H9 (cell line): ENCODE data around the gene CCDC70. TPM values are rescaled to one million over a fixed set of nuclear protein-coding genes. Genes with fewer than 3 reads are reported as not detected.

Experiments
- DNase-seq: peaks from one replicate; pipeline ENCODE4 v3.0.0-alpha.2; 2017
- H2AFZ ChIP-seq: one replicate; pipeline ENCODE4 v1.6.1; 2013; ENCODE audit warnings: mild to moderate bottlenecking, low read length, control low read depth, moderate library complexity
- H2AK5ac ChIP-seq: 2 replicates; pipeline ENCODE4 v1.6.1; 2013; ENCODE audit warnings: low read length, control low read depth, mixed read lengths; ENCODE audit not compliant: insufficient read length
- H2BK120ac ChIP-seq: one replicate; pipeline ENCODE4 v1.6.1; 2013; ENCODE audit warnings: low read depth, mild to moderate bottlenecking, low read length, control low read depth, inconsistent platforms; ENCODE audit not compliant: poor library complexity, severe bottlenecking
- H2BK12ac ChIP-seq: 2 replicates; pipeline ENCODE4 v1.6.1; 2013; ENCODE audit warnings: low read length, control low read depth, mixed read lengths, low read depth; ENCODE audit not compliant: insufficient read length
- H2BK15ac ChIP-seq: 2 replicates; pipeline ENCODE4 v1.6.1; 2013; ENCODE audit warnings: low read depth, low read length, control low read depth
- H2BK20ac ChIP-seq: one replicate; pipeline ENCODE4 v1.6.1; 2013; ENCODE audit warnings: low read depth, mild to moderate bottlenecking, low read length, control low read depth, inconsistent platforms; ENCODE audit not compliant: poor library complexity, severe bottlenecking
- H2BK5ac ChIP-seq: 2 replicates; pipeline ENCODE4 v1.6.1; 2013; ENCODE audit warnings: low read length, control low read depth, mixed read lengths; ENCODE audit not compliant: insufficient read length
- H3K14ac ChIP-seq: 2 replicates; pipeline ENCODE4 v1.6.1; 2013; ENCODE audit warnings: low read length, control low read depth; ENCODE audit not compliant: insufficient read depth
- H3K18ac ChIP-seq: 2 replicates; pipeline ENCODE4 v1.6.1; 2013; ENCODE audit warnings: low read depth, mild to moderate bottlenecking, mixed read lengths, low read length, control low read depth; ENCODE audit not compliant: insufficient read length
- H3K23ac ChIP-seq: 2 replicates; pipeline ENCODE4 v1.6.1; 2013; ENCODE audit warnings: low read length, control low read depth, mixed read lengths, low read depth; ENCODE audit not compliant: insufficient read length
- H3K23me2 ChIP-seq: 2 replicates; pipeline ENCODE4 v1.6.1; 2013; ENCODE audit warnings: low read depth, mild to moderate bottlenecking, mixed read lengths, low read length, control low read depth; ENCODE audit not compliant: insufficient read length, poor library complexity, severe bottlenecking
- H3K27ac ChIP-seq: 2 replicates; pipeline ENCODE4 v1.5.1; 2013; ENCODE audit warnings: low read length, control low read depth, mixed read lengths, low read depth; ENCODE audit not compliant: insufficient read length
- H3K27me3 ChIP-seq: 2 replicates; pipeline ENCODE4 v1.6.1; 2013; ENCODE audit warnings: low read length, control low read depth, inconsistent platforms; ENCODE audit not compliant: insufficient read depth
- H3K4ac ChIP-seq: 2 replicates; pipeline ENCODE4 v1.6.1; 2013; ENCODE audit warnings: low read depth, mild to moderate bottlenecking, control low read depth, inconsistent platforms, low read length, moderate library complexity
- H3K4me1 ChIP-seq: 2 replicates; pipeline ENCODE4 v1.6.1; 2013; ENCODE audit warnings: low read length, control low read depth, inconsistent platforms; ENCODE audit not compliant: insufficient read depth
- H3K4me2 ChIP-seq: 2 replicates; pipeline ENCODE4 v1.6.1; 2013; ENCODE audit warnings: low read length, control low read depth, mixed read lengths; ENCODE audit not compliant: insufficient read length, insufficient read depth
- H3K56ac ChIP-seq: 2 replicates; pipeline ENCODE4 v1.6.1; 2013; ENCODE audit warnings: low read depth, mild to moderate bottlenecking, mixed read lengths, low read length, control low read depth; ENCODE audit not compliant: insufficient read length
- H3K79me1 ChIP-seq: 2 replicates; pipeline ENCODE4 v1.6.1; 2013; ENCODE audit warnings: low read depth, mild to moderate bottlenecking, moderate library complexity, low read length, control low read depth, inconsistent platforms; ENCODE audit not compliant: insufficient read depth, poor library complexity, severe bottlenecking
- H3K79me2 ChIP-seq: 2 replicates; pipeline ENCODE4 v1.6.1; 2013; ENCODE audit warnings: low read length, control low read depth, inconsistent platforms; ENCODE audit not compliant: insufficient read depth
- H3K9ac ChIP-seq: 2 replicates; pipeline ENCODE4 v1.6.1; 2013; ENCODE audit warnings: low read length, control low read depth, mixed read lengths; ENCODE audit not compliant: insufficient read length; ENCODE audit errors: extremely low read depth
- H3K9me3 ChIP-seq: one replicate; pipeline ENCODE4 v1.6.1; 2013; ENCODE audit warnings: low read depth, low read length, inconsistent platforms; ENCODE audit not compliant: control insufficient read depth
- H3T11ph ChIP-seq: one replicate; pipeline ENCODE4 v1.6.1; 2013; ENCODE audit warnings: mild to moderate bottlenecking, low read length, control low read depth, inconsistent platforms
- H4K20me1 ChIP-seq: one replicate; pipeline ENCODE4 v1.6.1; 2013; ENCODE audit not compliant: control insufficient read depth, insufficient read length, insufficient read depth
- H4K5ac ChIP-seq: 2 replicates; pipeline ENCODE4 v1.6.1; 2013; ENCODE audit warnings: low read depth, mild to moderate bottlenecking, mixed read lengths, low read length, control low read depth; ENCODE audit not compliant: insufficient read length
- H4K8ac ChIP-seq: replicated peaks from 2 replicates; pipeline ENCODE4 v1.6.1; 2013; ENCODE audit warnings: low read length, control low read depth, mixed read lengths, low read depth; ENCODE audit not compliant: insufficient read length
- H4K91ac ChIP-seq: 2 replicates; pipeline ENCODE4 v1.6.1; 2013; ENCODE audit warnings: low read depth, mild to moderate bottlenecking, moderate library complexity, mixed read lengths, low read length, control low read depth; ENCODE audit not compliant: insufficient read length
- H3K27ac Mint-ChIP-seq, 3 experiments: 2 replicates in 2 of 3; 3 replicates in 1 of 3; pipeline ENCODE4 v1.8.0; 2020 to 2021; ENCODE audit warnings: mixed read lengths in 3 of 3, mild to moderate bottlenecking in 1 of 3, moderate library complexity in 1 of 3
- H3K27me3 Mint-ChIP-seq: 2 replicates; pipeline ENCODE4 v1.8.0; 2021; ENCODE audit warnings: low read depth, mild to moderate bottlenecking, moderate library complexity, mixed read lengths
- H3K36me3 Mint-ChIP-seq, 3 experiments: 2 replicates in 2 of 3; 3 replicates in 1 of 3; pipeline ENCODE4 v1.8.0; 2020 to 2021; ENCODE audit warnings: low read depth in 3 of 3, mixed read lengths in 3 of 3; ENCODE audit not compliant: insufficient read depth in 1 of 3
- H3K4me1 Mint-ChIP-seq, 2 experiments: 2 replicates each; pipeline ENCODE4 v1.8.0; 2020; ENCODE audit warnings: mixed read lengths in 2 of 2
- H3K4me3 Mint-ChIP-seq, 2 experiments: 2 replicates in 1 of 2; 3 replicates in 1 of 2; pipeline ENCODE4 v1.8.0; 2020 to 2021; ENCODE audit warnings: mild to moderate bottlenecking in 2 of 2, mixed read lengths in 2 of 2, moderate library complexity in 1 of 2
- H3K9me3 Mint-ChIP-seq, 2 experiments: 2 replicates in 1 of 2; 3 replicates in 1 of 2; pipeline ENCODE4 v1.8.0; 2020; ENCODE audit warnings: mild to moderate bottlenecking in 2 of 2, mixed read lengths in 2 of 2, moderate library complexity in 1 of 2
- WGBS: extraction: QIAGEN DNeasy Blood & Tissue Kit; methylation state at CpG from one replicate; pipeline ENCODE4 v1.1.7; 2013; ENCODE audit warnings: missing lambda C conversion rate, low lambda C conversion rate, mixed read lengths; ENCODE audit not compliant: insufficient read length; ENCODE audit errors: extremely low coverage; 5-methylcytosine and 5-hydroxymethylcytosine counted together
- total RNA-seq: library from RNA; stranded (reverse); gene quantifications from 2 replicates; pipeline ENCODE4 v1.2.1, GENCODE V29; 2021
- TF ChIP-seq, protein P1 (sequence below): fragments of 200-600 bp; sonication (generic); conservative IDR thresholded peaks from 3 replicates; pipeline ENCODE4 v1.8.0; 2021; ENCODE audit warnings: antibody characterized with exemption, mild to moderate bottlenecking

The CCDC70 gene
- total RNA-seq, 1 experiment from 2014 or later: not detected

DNA sequence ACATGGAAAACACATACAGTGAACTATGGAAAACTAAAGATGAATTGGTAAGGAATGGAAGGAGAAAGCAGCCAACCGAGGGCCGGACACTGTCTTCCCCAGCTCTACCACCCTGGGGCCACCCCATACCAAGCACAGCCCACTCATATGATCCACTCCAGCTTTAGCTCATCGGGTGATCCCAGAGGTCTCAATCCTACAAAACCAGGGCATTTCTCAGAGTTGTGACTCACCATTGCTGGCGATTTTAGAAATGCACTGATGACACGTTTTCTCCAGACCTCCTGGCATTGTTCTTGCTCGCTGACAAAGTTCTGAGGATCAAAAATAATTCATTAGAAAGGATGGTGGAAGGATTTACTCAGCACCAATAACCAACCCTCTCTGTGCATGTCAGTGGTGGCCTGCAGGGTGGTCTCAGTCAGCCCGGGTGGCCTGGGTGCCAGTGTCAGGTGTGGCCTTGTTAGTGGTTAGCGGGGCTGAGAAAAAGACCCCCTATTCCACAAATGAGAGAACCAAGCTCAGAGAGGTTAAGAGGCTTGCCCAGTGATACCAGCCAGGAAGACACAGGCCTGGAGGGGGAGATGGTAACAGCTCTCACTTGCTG, 23.4 kb upstream of the CCDC70 start:
- no peak overlapping the region for H2BK15ac ChIP-seq
- H3K4ac ChIP-seq: no peak overlapping the region
- DNase-seq: peak; percentile 10
- Mint-ChIP-seq H3K9me3 (no peaks in the 10 kb centered on the region), H3K27me3 (no peaks in the 10 kb centered on the region; the same call in 1 of the 2 replicates), H3K4me1 (no peaks in the 10 kb centered on the region), H3K36me3 (no peaks in the 10 kb centered on the region), H3K4me3 (no peak overlapping the region), H3K27ac (no peak overlapping the region; a peak in 1 of 7 replicates)
- no peak overlapping the region for H4K8ac ChIP-seq
- H3K79me1 ChIP-seq: no peaks in the 10 kb centered on the region
- no peak overlapping the region for H4K5ac ChIP-seq
- H3K18ac ChIP-seq: no peak overlapping the region
- H3K4me2 ChIP-seq: no peak overlapping the region
- no peak overlapping the region for H3K14ac ChIP-seq
- no peak overlapping the region for H2AK5ac ChIP-seq
- no peak overlapping the region for H2BK12ac ChIP-seq
- no peaks in the 10 kb centered on the region for H3K23me2 ChIP-seq
- WGBS: no CpG with 5 or more reads among the region's 8 CpGs
- no peaks in the 10 kb centered on the region for H3K27me3 ChIP-seq
- H4K91ac ChIP-seq: no peak overlapping the region
- H2BK5ac ChIP-seq: no peak overlapping the region
- no peak overlapping the region for H3T11ph ChIP-seq
- no peak overlapping the region for H3K9ac ChIP-seq
- H3K79me2 ChIP-seq: no peaks in the 10 kb centered on the region
- no peak overlapping the region for H3K27ac ChIP-seq
- H2AFZ ChIP-seq: no peak overlapping the region
- no peak overlapping the region for H3K23ac ChIP-seq
- TF ChIP-seq, protein P1, sequence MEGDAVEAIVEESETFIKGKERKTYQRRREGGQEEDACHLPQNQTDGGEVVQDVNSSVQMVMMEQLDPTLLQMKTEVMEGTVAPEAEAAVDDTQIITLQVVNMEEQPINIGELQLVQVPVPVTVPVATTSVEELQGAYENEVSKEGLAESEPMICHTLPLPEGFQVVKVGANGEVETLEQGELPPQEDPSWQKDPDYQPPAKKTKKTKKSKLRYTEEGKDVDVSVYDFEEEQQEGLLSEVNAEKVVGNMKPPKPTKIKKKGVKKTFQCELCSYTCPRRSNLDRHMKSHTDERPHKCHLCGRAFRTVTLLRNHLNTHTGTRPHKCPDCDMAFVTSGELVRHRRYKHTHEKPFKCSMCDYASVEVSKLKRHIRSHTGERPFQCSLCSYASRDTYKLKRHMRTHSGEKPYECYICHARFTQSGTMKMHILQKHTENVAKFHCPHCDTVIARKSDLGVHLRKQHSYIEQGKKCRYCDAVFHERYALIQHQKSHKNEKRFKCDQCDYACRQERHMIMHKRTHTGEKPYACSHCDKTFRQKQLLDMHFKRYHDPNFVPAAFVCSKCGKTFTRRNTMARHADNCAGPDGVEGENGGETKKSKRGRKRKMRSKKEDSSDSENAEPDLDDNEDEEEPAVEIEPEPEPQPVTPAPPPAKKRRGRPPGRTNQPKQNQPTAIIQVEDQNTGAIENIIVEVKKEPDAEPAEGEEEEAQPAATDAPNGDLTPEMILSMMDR: no peak
- no peak overlapping the region for H2BK20ac ChIP-seq
- no peak overlapping the region for H2BK120ac ChIP-seq
- H4K20me1 ChIP-seq: no peaks in the 10 kb centered on the region
- H3K4me1 ChIP-seq: no peaks in the 10 kb centered on the region
- no peak overlapping the region for H3K56ac ChIP-seq
- no peaks in the 10 kb centered on the region for H3K9me3 ChIP-seq
